Measurements from ENCODE around the gene HSF4.

DNA sequence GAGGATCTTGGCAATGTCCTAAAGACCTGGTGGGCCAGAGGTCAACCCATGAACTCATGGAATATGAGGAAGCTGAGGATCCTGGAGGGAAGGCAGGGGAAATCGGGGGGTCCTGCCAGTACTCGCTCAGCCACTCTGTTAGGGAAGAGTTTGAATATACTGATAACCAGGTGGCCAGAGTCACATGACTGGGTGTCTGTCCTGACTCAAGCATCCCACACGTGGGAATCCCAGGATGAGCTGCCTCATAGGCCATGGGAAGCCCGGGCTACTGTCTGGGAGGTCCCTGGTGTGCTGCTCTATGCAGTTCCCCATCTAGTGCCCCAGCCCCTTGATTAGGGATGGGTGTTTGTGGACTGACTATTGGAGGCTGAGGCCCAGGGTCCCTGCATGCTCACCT, 23.8 kb downstream of the HSF4 start:
- TF ChIP-seq EZH2 (IDR thresholded peaks at IDR 0.05; ENCODE audit: borderline replicate concordance, low read length) (no peak), CTCF (conservative IDR thresholded peaks at IDR 0.05 in 1 of 2, IDR thresholded peaks at IDR 0.05 in 1 of 2; ENCODE audit: extremely low read depth in 1 of 2, insufficient read depth in 1 of 2, low read depth in 1 of 2, low read length in 2 of 2) (no peak)
